ENCODE results near the gene AVPR2.

Gene AVPR2

GRCh38 chrX:153900831-153901752 lies 3.4 kb upstream of the AVPR2 start (continued):
- TF ChIP-seq ZNF488 (tag by site-specific recombination; IDR thresholded peaks at IDR 0.05) (peak; percentile 16; the same call in 1 of the 2 replicates), ZNF18 (tag by site-specific recombination; IDR thresholded peaks at IDR 0.05) (peak; percentile 63; the same call in 1 of the 2 replicates), SALL2 (tag by site-specific recombination; IDR thresholded peaks at IDR 0.05; ENCODE audit: borderline replicate concordance) (0 out of 2 replicates have a peak, but pooled peaks have one; percentile 63)

GRCh38 chrX:153901753-153902140 lies 2.7 kb upstream of the AVPR2 start:
- no peak overlapping the region for H3K27ac ChIP-seq (ENCODE audit: extremely low read depth, low read depth, low read length)
- no peaks in the 10 kb centered on the region for H3K4me1 ChIP-seq (ENCODE audit: control insufficient read depth, insufficient read depth, low read length)
- POLR2A ChIA-PET, result interaction anchor here (1.2 kb wide), 1 partner anchor 26 kb away, joined by 3 read pairs; no protein-coding TSS in a partner anchor
- H3K4me3 ChIP-seq (ENCODE audit: low read depth, low read length), result no peak overlapping the region
- CTCF ChIA-PET, result no interaction called here
- H3K36me3 ChIP-seq (ENCODE audit: control insufficient read depth in 2 of 2, insufficient read depth in 1 of 2, low read length in 2 of 2), result no peaks in the 10 kb centered on the region
- H3K9me3 ChIP-seq (ENCODE audit: control insufficient read depth, insufficient read depth, low read depth, low read length), result no peaks in the 10 kb centered on the region; the same call in 1 of the 2 replicates
- TF ChIP-seq ZNF335 (tag by site-specific recombination; conservative IDR thresholded peaks at IDR 0.05), result peak; percentile 41; the same call in 1 of the 2 replicates
- TF ChIP-seq ZNF157 (tag by site-specific recombination; IDR thresholded peaks at IDR 0.05), result no peak
- TF ChIP-seq PRDM10 (tag by site-specific recombination; IDR thresholded peaks at IDR 0.05), result peak; percentile 87
- TF ChIP-seq ZNF658 (tag by site-specific recombination; IDR thresholded peaks at IDR 0.05), result 0 out of 2 replicates have a peak, but pooled peaks have one; percentile 0
- no peak for TF ChIP-seq ZNF48 (tag by site-specific recombination; IDR thresholded peaks at IDR 0.05)

GRCh38 chrX:153902385-153902784 lies 2.1 kb upstream of the AVPR2 start:
- Histone ChIP-seq H3K9me3 (ENCODE audit: control insufficient read depth, insufficient read depth, low read depth, low read length) (no peaks in the 10 kb centered on the region; the same call in 1 of the 2 replicates), H3K4me1 (ENCODE audit: control insufficient read depth, insufficient read depth, low read length) (no peaks in the 10 kb centered on the region), H3K36me3 (ENCODE audit: control insufficient read depth in 2 of 2, insufficient read depth in 1 of 2, low read length in 2 of 2) (no peaks in the 10 kb centered on the region), H3K4me3 (ENCODE audit: low read depth, low read length) (no peak overlapping the region), H3K27ac (ENCODE audit: extremely low read depth, low read depth, low read length) (no peak overlapping the region)
- ChIA-PET CTCF (no interaction called here), POLR2A (no interaction called here)
- TF ChIP-seq KLF17 (tag by site-specific recombination; IDR thresholded peaks at IDR 0.05) (peak; percentile 97), GLIS1 (tag by site-specific recombination; IDR thresholded peaks at IDR 0.05) (peak; percentile 58; the same call in 1 of the 2 replicates), GLIS2 (tag by site-specific recombination; IDR thresholded peaks at IDR 0.05) (peak; percentile 41; the same call in 1 of the 2 replicates), ZIC2 (tag by site-specific recombination; IDR thresholded peaks at IDR 0.05) (peak; percentile 61), ZNF214 (tag by site-specific recombination; IDR thresholded peaks at IDR 0.05; ENCODE audit: borderline replicate concordance) (no peak), KLF1 (tag by site-specific recombination; IDR thresholded peaks at IDR 0.05) (peak; percentile 91), ZNF350 (tag by site-specific recombination; IDR thresholded peaks at IDR 0.05) (no peak)
